Esophagus muscularis mucosa (tissue), 4 donors: ENCODE measurements around the gene TP73. TPM values are rescaled to one million over a fixed set of nuclear protein-coding genes. Genes with fewer than 3 reads are reported as not detected.

ENCODE experiments used
- DNase-seq: peaks from one replicate; pipeline ENCODE4 v3.0.0-alpha.2; 2017; ENCODE audit errors: extremely low spot score
- H3K27ac ChIP-seq, 4 donors: fragments of 200-600 bp; sonication (generic); replicated peaks in 1 of 4; 1 replicate in 3 of 4; 2 replicates in 1 of 4; pipeline ENCODE4 v1.5.1; 2016 to 2019; ENCODE audit warnings: mild to moderate bottlenecking in 1 of 4
- H3K27me3 ChIP-seq, 4 donors: fragments of 200-600 bp; sonication (generic); one replicate each; pipeline versions ENCODE4 v1.5.1 to v1.6.0; 2016 to 2019
- H3K36me3 ChIP-seq, 4 donors: fragments of 200-600 bp; sonication (generic); one replicate each; pipeline ENCODE4 v1.5.1; 2016 to 2019
- H3K4me1 ChIP-seq, 4 donors: fragments of 200-600 bp; sonication (generic); one replicate each; pipeline ENCODE4 v1.5.1; 2016 to 2019
- H3K4me3 ChIP-seq, 4 donors: fragments of 200-600 bp; sonication (generic); 1 replicate in 2 of 4; 2 replicates in 2 of 4; pipeline ENCODE4 v1.5.1; 2016 to 2019; ENCODE audit warnings: mild to moderate bottlenecking in 4 of 4, moderate library complexity in 1 of 4
- H3K9me3 ChIP-seq, 4 donors: fragments of 200-600 bp; sonication (generic); 1 replicate in 3 of 4; 2 replicates in 1 of 4; pipeline ENCODE4 v1.5.1; 2016 to 2019
- EP300 ChIP-seq: sonication (generic); formaldehyde crosslinking; IDR thresholded peaks from one replicate; pipeline ENCODE4 v1.6.1; 2017; ENCODE audit warnings: antibody characterized with exemption
- POLR2A ChIP-seq: fragments of 450-650 bp; IDR thresholded peaks from one replicate; pipeline ENCODE4 v1.6.1; 2017; ENCODE audit warnings: antibody characterized with exemption, moderate library complexity, mild to moderate bottlenecking, low read depth
- POLR2AphosphoS5 ChIP-seq, 2 donors: sonication (generic); formaldehyde crosslinking; IDR thresholded peaks; one replicate each; pipeline ENCODE4 v1.6.1; 2017; ENCODE audit warnings: antibody characterized with exemption in 2 of 2
- WGBS: methylation state at CpG from one replicate; pipeline ENCODE4 v1.1.5; 2018; 5-methylcytosine and 5-hydroxymethylcytosine counted together
- intact Hi-C: fragments of 100-400 bp; cut with DNase I; formaldehyde crosslinking; loops from one replicate; pipeline ENCODE4 v1.15.1; 2023
- total RNA-seq, 4 donors: library from RNA; depleted of rRNA; stranded (reverse); fragments of >200 nt; gene quantifications; one replicate each; pipeline versions ENCODE4 v1.1.0 to v1.2.1, GENCODE V29; 2016
- TF ChIP-seq, protein P1 (sequence below), 3 experiments: fragments of 200-600 bp in 2 of 3; fragments of 450-650 bp in 1 of 3; sonication (generic) in 2 of 3; IDR thresholded peaks; one replicate each; pipeline ENCODE4 v1.5.1; 2017 to 2019; ENCODE audit warnings: antibody characterized with exemption in 3 of 3, mild to moderate bottlenecking in 2 of 3, moderate library complexity in 1 of 3

The TP73 gene
- total RNA-seq, 4 donors from 2014 or later: not detected

DNA sequence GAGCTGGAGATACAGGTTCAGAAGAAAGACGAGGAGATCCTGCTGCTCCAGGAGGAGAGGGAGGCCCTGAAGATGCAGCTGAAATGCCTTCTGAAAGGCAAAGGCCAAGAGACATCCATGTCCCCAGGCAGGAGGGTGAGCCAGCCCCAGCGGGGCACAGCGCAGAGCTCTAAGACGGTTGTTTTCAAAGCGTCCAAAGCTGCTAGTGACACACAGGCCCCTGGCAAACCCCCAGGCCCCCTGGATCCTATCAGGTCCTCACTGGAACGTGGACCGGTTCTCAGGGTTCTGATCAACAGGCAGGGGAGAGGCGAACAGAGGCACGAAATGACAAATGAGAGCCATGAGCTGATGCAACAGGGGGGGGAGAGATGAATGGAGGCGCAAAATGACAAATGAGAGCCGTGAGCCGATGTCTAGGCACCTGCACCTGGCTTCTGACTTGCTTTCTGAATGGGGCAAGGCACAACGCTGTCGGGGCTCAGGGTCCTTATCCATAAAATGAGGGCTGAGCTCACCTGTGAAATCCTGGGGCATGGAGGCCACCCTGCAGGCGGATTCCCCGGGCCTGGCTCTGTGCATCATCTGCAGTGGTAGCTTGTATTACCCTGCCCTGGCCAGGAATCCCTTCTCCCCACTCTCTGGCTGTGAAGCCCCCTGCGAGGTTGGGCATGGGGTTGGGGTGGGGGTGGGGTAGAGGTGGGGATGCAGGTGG lies 109.1 kb downstream of the TP73 start:
- TF ChIP-seq POLR2A: no peak
- TF ChIP-seq, protein P1, sequence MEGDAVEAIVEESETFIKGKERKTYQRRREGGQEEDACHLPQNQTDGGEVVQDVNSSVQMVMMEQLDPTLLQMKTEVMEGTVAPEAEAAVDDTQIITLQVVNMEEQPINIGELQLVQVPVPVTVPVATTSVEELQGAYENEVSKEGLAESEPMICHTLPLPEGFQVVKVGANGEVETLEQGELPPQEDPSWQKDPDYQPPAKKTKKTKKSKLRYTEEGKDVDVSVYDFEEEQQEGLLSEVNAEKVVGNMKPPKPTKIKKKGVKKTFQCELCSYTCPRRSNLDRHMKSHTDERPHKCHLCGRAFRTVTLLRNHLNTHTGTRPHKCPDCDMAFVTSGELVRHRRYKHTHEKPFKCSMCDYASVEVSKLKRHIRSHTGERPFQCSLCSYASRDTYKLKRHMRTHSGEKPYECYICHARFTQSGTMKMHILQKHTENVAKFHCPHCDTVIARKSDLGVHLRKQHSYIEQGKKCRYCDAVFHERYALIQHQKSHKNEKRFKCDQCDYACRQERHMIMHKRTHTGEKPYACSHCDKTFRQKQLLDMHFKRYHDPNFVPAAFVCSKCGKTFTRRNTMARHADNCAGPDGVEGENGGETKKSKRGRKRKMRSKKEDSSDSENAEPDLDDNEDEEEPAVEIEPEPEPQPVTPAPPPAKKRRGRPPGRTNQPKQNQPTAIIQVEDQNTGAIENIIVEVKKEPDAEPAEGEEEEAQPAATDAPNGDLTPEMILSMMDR (IDR thresholded peaks at IDR 0.05): no peak
- TF ChIP-seq EP300: no peak
- TF ChIP-seq POLR2AphosphoS5 (IDR thresholded peaks at IDR 0.05): no peak
- no peak overlapping the region for H3K4me3 ChIP-seq
- no peaks in the 10 kb centered on the region for H3K9me3 ChIP-seq
- intact Hi-C loops: no loop called here
- no peak for DNase-seq
- peaks cover 0 to 59% (median 8%) of the 10 kb centered on the region in 4 donors for H3K27me3 ChIP-seq
- no peaks in the 10 kb centered on the region for H3K4me1 ChIP-seq
- H3K27ac ChIP-seq: no peak overlapping the region
- H3K36me3 ChIP-seq: no peaks in the 10 kb centered on the region
- WGBS: 86% methylated on average over 13 of the region's 17 CpGs

DNA sequence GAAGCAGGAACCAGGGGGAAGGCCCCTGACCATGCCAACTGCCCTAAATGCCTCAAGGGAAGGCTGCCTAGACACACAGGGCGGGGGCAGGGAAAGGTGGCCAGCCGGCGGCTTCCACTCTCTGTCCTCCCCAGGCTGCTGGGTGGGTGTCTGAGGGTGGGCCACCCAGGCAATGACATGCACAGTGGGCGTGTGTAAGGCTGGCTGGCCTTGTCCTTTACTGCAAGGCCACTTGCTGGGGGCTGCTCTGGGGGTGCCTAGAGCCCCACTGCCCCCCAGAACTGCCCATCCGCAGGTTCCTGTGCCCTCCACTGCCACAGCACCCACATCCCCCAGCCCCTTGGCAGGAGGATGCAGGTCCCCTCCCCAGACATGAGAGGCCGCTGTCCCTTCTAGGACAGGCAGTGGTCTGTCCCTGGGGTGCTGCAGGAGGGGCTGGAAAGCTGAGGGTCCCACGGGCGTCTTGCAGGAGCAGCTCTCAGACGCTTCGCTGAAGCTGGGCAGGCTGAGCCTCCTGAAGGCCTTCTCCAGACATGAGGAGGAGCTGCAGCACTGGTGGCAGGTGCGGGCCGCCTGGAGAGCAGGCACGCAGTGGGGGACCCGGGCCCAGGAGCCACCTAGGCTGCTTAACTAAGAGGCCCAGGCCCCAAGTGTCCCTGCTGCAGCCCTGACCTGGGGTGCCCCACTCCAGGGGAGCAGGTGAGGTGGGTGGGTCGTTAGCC lies 110.0 kb downstream of the TP73 start:
- 96% methylated on average over 4 of the region's 15 CpGs for WGBS
- Histone ChIP-seq H3K4me1 (no peaks in the 10 kb centered on the region), H3K27ac (no peak overlapping the region), H3K4me3 (no peak overlapping the region), H3K36me3 (no peaks in the 10 kb centered on the region), H3K27me3 (peaks cover 0 to 55% (median 8%) of the 10 kb centered on the region in 4 donors), H3K9me3 (no peaks in the 10 kb centered on the region)
- TF ChIP-seq POLR2A: no peak
- DNase-seq: no peak
- intact Hi-C loops: no loop called here

DNA sequence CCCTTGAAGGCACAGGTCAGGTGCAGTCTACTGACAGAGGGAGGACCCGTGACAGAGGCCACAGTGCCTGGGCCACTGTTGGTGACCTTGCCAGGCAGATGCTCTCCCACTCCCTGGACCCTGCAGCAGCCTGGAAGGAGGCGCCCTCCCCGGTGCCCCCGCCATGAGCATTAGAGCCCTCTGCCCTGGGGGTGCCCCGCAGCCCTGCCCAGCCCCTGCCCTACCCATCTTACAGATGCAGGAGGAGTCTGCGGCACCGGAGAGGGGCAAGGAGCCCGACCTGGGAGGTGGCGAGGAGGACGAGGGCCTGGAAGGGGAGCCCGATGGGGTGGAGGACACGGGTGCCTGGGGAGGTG lies 110.5 kb downstream of the TP73 start:
- Histone ChIP-seq H3K9me3 (no peaks in the 10 kb centered on the region), H3K36me3 (no peaks in the 10 kb centered on the region), H3K27me3 (peaks cover 0 to 52% (median 8%) of the 10 kb centered on the region in 4 donors), H3K27ac (no peak overlapping the region), H3K4me1 (no peaks in the 10 kb centered on the region), H3K4me3 (no peak overlapping the region)
- intact Hi-C loops: no loop called here
- DNase-seq: no peak
- WGBS: 82% methylated on average over 9 of the region's 12 CpGs
- TF ChIP-seq POLR2A (no peak), POLR2AphosphoS5 (IDR thresholded peaks at IDR 0.05) (no peak), EP300 (no peak)
- TF ChIP-seq, protein P1 (IDR thresholded peaks at IDR 0.05): no peak

DNA sequence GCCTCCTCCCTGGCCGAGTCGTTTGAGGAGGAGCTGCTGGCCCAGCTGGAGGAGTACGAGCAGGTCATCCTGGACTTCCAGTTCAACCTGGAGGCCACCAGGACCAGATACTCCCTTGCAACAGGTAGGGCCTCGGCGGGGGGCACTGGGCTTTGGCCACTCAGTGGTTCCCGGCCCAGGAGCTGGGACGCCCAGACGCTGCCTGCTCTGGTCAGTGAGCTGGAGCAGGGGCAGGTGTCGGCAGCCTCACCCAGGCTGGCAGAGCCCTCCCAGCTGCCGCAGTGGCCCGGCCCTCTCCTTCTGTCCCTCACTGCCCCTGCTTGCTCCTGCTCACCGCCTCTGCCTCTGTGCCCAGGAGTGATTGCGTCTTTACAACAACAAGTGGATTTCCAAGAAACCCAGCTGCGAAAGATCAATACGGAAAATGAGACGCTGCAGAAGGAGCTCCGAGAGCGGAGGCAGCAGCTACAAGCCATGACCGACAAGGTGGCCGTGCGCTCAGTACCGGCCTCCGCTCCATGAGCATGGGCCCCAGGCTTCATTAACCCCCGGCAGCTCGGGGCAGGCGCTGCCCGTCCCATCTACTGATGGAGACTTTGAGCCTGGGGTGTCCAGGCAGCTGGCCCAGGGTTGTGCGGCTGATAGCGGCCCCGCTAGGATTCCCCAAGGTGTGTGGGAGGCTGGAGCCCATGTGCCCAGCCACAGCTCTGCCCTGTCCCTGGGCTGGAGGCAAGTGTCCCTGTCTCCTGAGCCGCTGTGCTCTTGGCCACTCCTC lies 111.2 kb downstream of the TP73 start:
- WGBS: 74% methylated on average over 22 of the region's 31 CpGs
- Histone ChIP-seq H3K27me3 (peaks cover 0 to 50% (median 8%) of the 10 kb centered on the region in 4 donors), H3K36me3 (no peaks in the 10 kb centered on the region), H3K27ac (no peak overlapping the region), H3K9me3 (no peaks in the 10 kb centered on the region), H3K4me3 (no peak overlapping the region), H3K4me1 (no peaks in the 10 kb centered on the region)
- DNase-seq: no peak
- intact Hi-C loops: no loop called here
- TF ChIP-seq POLR2A (no peak), POLR2AphosphoS5 (IDR thresholded peaks at IDR 0.05) (no peak), EP300 (no peak)
- TF ChIP-seq, protein P1 (IDR thresholded peaks at IDR 0.05): no peak
